ENCODE data around the gene MARCHF9.

DNA sequence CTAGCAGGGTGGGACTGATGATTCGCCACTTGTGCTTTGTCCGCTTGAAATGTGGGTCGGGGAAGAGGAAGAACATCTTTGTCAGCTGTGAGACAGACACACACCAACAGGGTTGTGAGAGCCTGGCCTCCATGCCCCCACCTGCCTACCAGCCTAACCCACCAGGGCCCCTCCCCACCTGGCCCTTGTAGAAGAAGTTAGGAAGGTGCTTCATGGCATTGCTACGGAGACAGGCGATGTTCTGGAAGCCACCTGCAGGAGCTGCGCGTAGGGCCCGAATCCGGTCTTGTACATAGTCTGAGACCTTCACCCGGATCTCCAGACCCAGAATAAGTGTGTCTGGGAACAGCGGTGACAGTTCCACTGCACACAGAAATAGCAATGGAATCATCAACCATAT, 14.7 kb downstream of the MARCHF9 start:
- TF ChIP-seq, protein P1, sequence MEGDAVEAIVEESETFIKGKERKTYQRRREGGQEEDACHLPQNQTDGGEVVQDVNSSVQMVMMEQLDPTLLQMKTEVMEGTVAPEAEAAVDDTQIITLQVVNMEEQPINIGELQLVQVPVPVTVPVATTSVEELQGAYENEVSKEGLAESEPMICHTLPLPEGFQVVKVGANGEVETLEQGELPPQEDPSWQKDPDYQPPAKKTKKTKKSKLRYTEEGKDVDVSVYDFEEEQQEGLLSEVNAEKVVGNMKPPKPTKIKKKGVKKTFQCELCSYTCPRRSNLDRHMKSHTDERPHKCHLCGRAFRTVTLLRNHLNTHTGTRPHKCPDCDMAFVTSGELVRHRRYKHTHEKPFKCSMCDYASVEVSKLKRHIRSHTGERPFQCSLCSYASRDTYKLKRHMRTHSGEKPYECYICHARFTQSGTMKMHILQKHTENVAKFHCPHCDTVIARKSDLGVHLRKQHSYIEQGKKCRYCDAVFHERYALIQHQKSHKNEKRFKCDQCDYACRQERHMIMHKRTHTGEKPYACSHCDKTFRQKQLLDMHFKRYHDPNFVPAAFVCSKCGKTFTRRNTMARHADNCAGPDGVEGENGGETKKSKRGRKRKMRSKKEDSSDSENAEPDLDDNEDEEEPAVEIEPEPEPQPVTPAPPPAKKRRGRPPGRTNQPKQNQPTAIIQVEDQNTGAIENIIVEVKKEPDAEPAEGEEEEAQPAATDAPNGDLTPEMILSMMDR (IDR thresholded peaks at IDR 0.05) = no peak
- TF ChIP-seq POLR2AphosphoS5 (IDR thresholded peaks at IDR 0.05) = no peak
- no peak for TF ChIP-seq POLR2A (IDR thresholded peaks at IDR 0.05)

Data from prostate gland (tissue), 2 donors.